HCT116 (cell line): ENCODE measurements around the gene HGF.

ENCODE experiments used
- CTCF ChIP-seq, 3 experiments: fragments of 200-600 bp in 1 of 3; sonication (generic) in 1 of 3; IDR thresholded peaks in 2 of 3; conservative IDR thresholded peaks in 1 of 3; 2 replicates each; pipeline ENCODE4 v1.5.1; 2012 to 2017; ENCODE audit warnings: low read depth in 2 of 3, low read length in 2 of 3, antibody characterized with exemption in 1 of 3, borderline replicate concordance in 1 of 3, control low read depth in 1 of 3, mild to moderate bottlenecking in 1 of 3, mixed read lengths in 1 of 3, mixed run types in 1 of 3, moderate library complexity in 1 of 3; ENCODE audit not compliant: insufficient read depth in 1 of 3
- TF ChIP-seq, protein P1 (sequence below): IDR thresholded peaks from 2 replicates; pipeline ENCODE4 v1.6.1; 2012; ENCODE audit warnings: low read depth
- TF ChIP-seq, protein P2 (sequence below): IDR thresholded peaks from 2 replicates; pipeline ENCODE4 v1.6.1; 2012

- TF ChIP-seq CTCF (IDR thresholded peaks at IDR 0.05 in 2 of 3, conservative IDR thresholded peaks at IDR 0.05 in 1 of 3; ENCODE audit: borderline replicate concordance in 1 of 3, insufficient read depth in 1 of 3, low read depth in 2 of 3, low read length in 2 of 3), result no peak
- TF ChIP-seq, protein P1, sequence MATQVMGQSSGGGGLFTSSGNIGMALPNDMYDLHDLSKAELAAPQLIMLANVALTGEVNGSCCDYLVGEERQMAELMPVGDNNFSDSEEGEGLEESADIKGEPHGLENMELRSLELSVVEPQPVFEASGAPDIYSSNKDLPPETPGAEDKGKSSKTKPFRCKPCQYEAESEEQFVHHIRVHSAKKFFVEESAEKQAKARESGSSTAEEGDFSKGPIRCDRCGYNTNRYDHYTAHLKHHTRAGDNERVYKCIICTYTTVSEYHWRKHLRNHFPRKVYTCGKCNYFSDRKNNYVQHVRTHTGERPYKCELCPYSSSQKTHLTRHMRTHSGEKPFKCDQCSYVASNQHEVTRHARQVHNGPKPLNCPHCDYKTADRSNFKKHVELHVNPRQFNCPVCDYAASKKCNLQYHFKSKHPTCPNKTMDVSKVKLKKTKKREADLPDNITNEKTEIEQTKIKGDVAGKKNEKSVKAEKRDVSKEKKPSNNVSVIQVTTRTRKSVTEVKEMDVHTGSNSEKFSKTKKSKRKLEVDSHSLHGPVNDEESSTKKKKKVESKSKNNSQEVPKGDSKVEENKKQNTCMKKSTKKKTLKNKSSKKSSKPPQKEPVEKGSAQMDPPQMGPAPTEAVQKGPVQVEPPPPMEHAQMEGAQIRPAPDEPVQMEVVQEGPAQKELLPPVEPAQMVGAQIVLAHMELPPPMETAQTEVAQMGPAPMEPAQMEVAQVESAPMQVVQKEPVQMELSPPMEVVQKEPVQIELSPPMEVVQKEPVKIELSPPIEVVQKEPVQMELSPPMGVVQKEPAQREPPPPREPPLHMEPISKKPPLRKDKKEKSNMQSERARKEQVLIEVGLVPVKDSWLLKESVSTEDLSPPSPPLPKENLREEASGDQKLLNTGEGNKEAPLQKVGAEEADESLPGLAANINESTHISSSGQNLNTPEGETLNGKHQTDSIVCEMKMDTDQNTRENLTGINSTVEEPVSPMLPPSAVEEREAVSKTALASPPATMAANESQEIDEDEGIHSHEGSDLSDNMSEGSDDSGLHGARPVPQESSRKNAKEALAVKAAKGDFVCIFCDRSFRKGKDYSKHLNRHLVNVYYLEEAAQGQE, result no peak
- TF ChIP-seq, protein P2, sequence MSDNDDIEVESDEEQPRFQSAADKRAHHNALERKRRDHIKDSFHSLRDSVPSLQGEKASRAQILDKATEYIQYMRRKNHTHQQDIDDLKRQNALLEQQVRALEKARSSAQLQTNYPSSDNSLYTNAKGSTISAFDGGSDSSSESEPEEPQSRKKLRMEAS, result no peak
Observed at GRCh38 chr7:81690688-81691087, 79.2 kb downstream of the HGF start.
